Endometrium (tissue), 2 donors: Measurements from ENCODE around the gene PACS1.
"Not testable (repeated sequence)": the region's sequence is repeated elsewhere in the genome, so short reads cannot be mapped to it uniquely, and the experiment has no call there.

Source experiments
- FAIRE-seq: peaks from 2 replicates; lab custom pipeline; 2012; peaks lifted over from hg19 to GRCh38; lab: Jason Lieb, UNC
- donor health status: control.
- donor health status: control.

Gene PACS1

GRCh38 chr11:66226101-66226500 is 156.0 kb downstream of the PACS1 start:
- FAIRE-seq, result no peak

GRCh38 chr11:66227700-66228099 is 157.6 kb downstream of the PACS1 start:
- FAIRE-seq, result no peak

GRCh38 chr11:66228521-66228920 is 158.4 kb downstream of the PACS1 start:
- no peak for FAIRE-seq

- FAIRE-seq, result no peak
Measured at GRCh38 chr11:66230156-66230555, 160.1 kb downstream of the PACS1 start.

- no peak for FAIRE-seq
Measured at GRCh38 chr11:66230978-66231377, 160.9 kb downstream of the PACS1 start.

- FAIRE-seq, result no peak
Measured at GRCh38 chr11:66231561-66231960, 161.5 kb downstream of the PACS1 start.

- no peak for FAIRE-seq
Measured at GRCh38 chr11:66232769-66233168, 162.7 kb downstream of the PACS1 start.

GRCh38 chr11:66233301-66233700 is 163.2 kb downstream of the PACS1 start:
- FAIRE-seq, result no peak

GRCh38 chr11:66235141-66235540 is 165.1 kb downstream of the PACS1 start:
- no peak for FAIRE-seq

- FAIRE-seq, result no peak
Measured at GRCh38 chr11:66237867-66238266, 167.8 kb downstream of the PACS1 start.

GRCh38 chr11:66238786-66239413 is 168.8 kb downstream of the PACS1 start:
- no peak for FAIRE-seq

GRCh38 chr11:66239511-66239910 is 169.4 kb downstream of the PACS1 start:
- no peak for FAIRE-seq

GRCh38 chr11:66239998-66240780 is 170.1 kb downstream of the PACS1 start:
- FAIRE-seq, result no peak

- FAIRE-seq, result no peak
Measured at GRCh38 chr11:66240781-66241136, 170.7 kb downstream of the PACS1 start.

- no peak for FAIRE-seq
Measured at GRCh38 chr11:66242095-66242765, 172.2 kb downstream of the PACS1 start.

GRCh38 chr11:66243782-66244535 is 173.9 kb downstream of the PACS1 start:
- no peak for FAIRE-seq

GRCh38 chr11:66247295-66247694 is 177.2 kb downstream of the PACS1 start:
- no peak for FAIRE-seq

GRCh38 chr11:66247801-66248200 is 177.7 kb downstream of the PACS1 start:
- FAIRE-seq, result no peak

GRCh38 chr11:66248903-66249302 is 178.8 kb downstream of the PACS1 start:
- no peak for FAIRE-seq

- no peak for FAIRE-seq
Measured at GRCh38 chr11:66251809-66252208, 181.7 kb downstream of the PACS1 start.

- not testable (repeated sequence) for FAIRE-seq
Measured at GRCh38 chr11:66253081-66253480, 183.0 kb downstream of the PACS1 start.

GRCh38 chr11:66258473-66258893 is 188.4 kb downstream of the PACS1 start:
- FAIRE-seq, result no peak

- no peak for FAIRE-seq
Measured at GRCh38 chr11:66259225-66259624, 189.2 kb downstream of the PACS1 start.
